ENCODE results near the gene TMEM82.

DNA sequence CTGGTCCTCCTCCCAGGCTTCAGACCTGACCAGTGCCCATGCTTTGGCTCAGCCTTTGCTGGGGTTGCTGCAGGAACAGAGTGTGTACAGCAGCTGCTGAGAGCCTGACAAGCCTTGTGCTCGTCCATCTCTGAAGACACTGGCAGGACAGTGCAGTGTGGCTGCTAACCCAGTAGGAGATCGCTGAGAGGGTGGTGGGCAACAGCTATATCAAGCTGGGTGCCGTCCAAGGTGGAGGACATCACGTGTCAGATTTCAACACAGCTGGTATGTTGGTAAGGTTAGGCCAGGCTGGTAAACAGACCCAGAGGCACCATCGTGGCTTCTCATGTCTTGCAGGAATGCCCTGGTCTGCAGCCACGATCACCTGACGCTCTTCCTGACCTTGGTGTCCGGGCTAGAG, 24.1 kb upstream of the TMEM82 start:
- TF ChIP-seq REST (IDR thresholded peaks at IDR 0.05; ENCODE audit: borderline replicate concordance) = no peak
- TF ChIP-seq CTCF (IDR thresholded peaks at IDR 0.05; ENCODE audit: poor library complexity, severe bottlenecking) = no peak
- TF ChIP-seq MXI1 (conservative IDR thresholded peaks at IDR 0.05; ENCODE audit: poor library complexity, severe bottlenecking) = no peak
- no peak for TF ChIP-seq EZH2 (IDR thresholded peaks at IDR 0.05; ENCODE audit: borderline replicate concordance, insufficient read depth, low read length, poor library complexity, severe bottlenecking)
- TF ChIP-seq POLR2AphosphoS5 (IDR thresholded peaks at IDR 0.05) = no peak
